ENCODE data around the gene TARS3.

DNA sequence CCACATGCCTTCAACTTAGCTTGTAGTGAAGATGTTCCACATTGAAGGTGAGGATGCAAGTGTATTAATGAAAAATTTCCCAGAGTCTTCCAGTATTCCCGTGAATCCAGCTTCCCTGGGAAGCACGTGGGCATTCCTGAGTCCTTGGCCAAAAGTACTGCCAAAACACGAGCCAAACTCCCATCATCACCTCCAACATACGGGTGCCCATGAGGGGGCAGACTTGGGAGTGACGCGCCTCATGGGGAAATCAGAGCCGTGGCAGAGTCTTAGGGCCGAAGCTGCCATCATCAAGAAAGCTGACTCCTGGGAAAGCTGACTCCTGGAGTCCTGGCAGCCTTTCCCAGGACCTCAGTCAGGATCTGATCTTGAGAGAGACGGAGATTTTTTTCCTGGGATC is 52.0 kb downstream of the TARS3 start:
- TF ChIP-seq GATA2 (IDR thresholded peaks at IDR 0.05; ENCODE audit: low read depth, low read length) (no peak), GATA3 (IDR thresholded peaks at IDR 0.05; ENCODE audit: low read depth, low read length) (no peak)

Data from SH-SY5Y (cell line).